IMR-90 (cell line): ENCODE results near the gene B4GALNT3. TPM values are rescaled to one million over a fixed set of nuclear protein-coding genes. Genes with fewer than 3 reads are reported as not detected.

Experiments used
- ATAC-seq: fragments of 200-7000 bp; cut with Tn5 transposase; 2 replicates; pipeline ENCODE4 v1.9.1; 2020; ENCODE audit warnings: low read depth, mild to moderate bottlenecking, moderate library complexity
- BruUV-seq: library from RNA; stranded (reverse); fragments of 400-500 nt; replicated peaks from 2 replicates; lab custom pipeline; 2021; lab: Mats Ljungman, UMichigan
- CTCF ChIA-PET: fragments of 300-600 bp; formaldehyde crosslinking; extraction: SDS; loops from one replicate; lab custom pipeline; 2021; ENCODE audit warnings: antibody characterized with exemption; lab: Yijun Ruan, JAX
- POLR2A ChIA-PET: fragments of 300-600 bp; sonication (Branson Sonifier 250); formaldehyde crosslinking; loops from one replicate; lab custom pipeline; 2022; ENCODE audit warnings: antibody characterized with exemption; ENCODE audit not compliant: unreplicated experiment; lab: Charles Lee
- DNase-seq: peaks from one replicate; pipeline ENCODE4 v3.0.0; 2013
- H2AFZ ChIP-seq: replicated peaks from 2 replicates; pipeline ENCODE3; 2013; ENCODE audit warnings: low read length, mild to moderate bottlenecking; ENCODE audit not compliant: poor library complexity
- H2AK5ac ChIP-seq: 2 replicates; pipeline ENCODE4 v1.6.1; 2013; ENCODE audit warnings: low read depth, low read length, inconsistent platforms
- H2AK9ac ChIP-seq: replicated peaks from 2 replicates; pipeline ENCODE3; 2013; ENCODE audit warnings: mild to moderate bottlenecking, low read depth, low read length, moderate library complexity; ENCODE audit not compliant: poor library complexity
- H2BK120ac ChIP-seq: 2 replicates; pipeline ENCODE4 v1.6.1; 2013; ENCODE audit warnings: low read depth, low read length, inconsistent platforms
- H2BK15ac ChIP-seq: 3 replicates; pipeline ENCODE4 v1.6.1; 2013; ENCODE audit warnings: low read depth, low read length, inconsistent platforms
- H2BK20ac ChIP-seq: 2 replicates; pipeline ENCODE4 v1.6.1; 2013; ENCODE audit warnings: low read depth, mild to moderate bottlenecking, inconsistent platforms, low read length, moderate library complexity
- H2BK5ac ChIP-seq: 2 replicates; pipeline ENCODE4 v1.6.1; 2013; ENCODE audit warnings: mild to moderate bottlenecking, low read depth, low read length, inconsistent platforms; ENCODE audit not compliant: poor library complexity, severe bottlenecking
- H3K14ac ChIP-seq: replicated peaks from 2 replicates; pipeline ENCODE4 v1.6.1; 2013; ENCODE audit warnings: low read depth, low read length, inconsistent platforms
- H3K18ac ChIP-seq: 2 replicates; pipeline ENCODE4 v1.6.1; 2013; ENCODE audit warnings: low read depth, low read length, control low read depth
- H3K23ac ChIP-seq: 2 replicates; pipeline ENCODE4 v1.6.1; 2013; ENCODE audit warnings: low read depth, low read length, inconsistent platforms
- H3K27ac ChIP-seq: 2 replicates; pipeline ENCODE4 v1.5.1; 2013; ENCODE audit warnings: mild to moderate bottlenecking, control low read depth, low read length; ENCODE audit not compliant: insufficient read depth
- H3K27me3 ChIP-seq: 2 replicates; pipeline ENCODE4 v1.6.1; 2013; ENCODE audit warnings: low read length; ENCODE audit not compliant: control insufficient read depth, insufficient read depth
- H3K36me3 ChIP-seq: 2 replicates; pipeline ENCODE4 v1.6.1; 2013; ENCODE audit warnings: low read length, mixed read lengths; ENCODE audit not compliant: control insufficient read depth, insufficient read depth
- H3K4ac ChIP-seq: 2 replicates; pipeline ENCODE4 v1.6.1; 2013; ENCODE audit warnings: low read depth, low read length, inconsistent platforms
- H3K4me1 ChIP-seq: 2 replicates; pipeline ENCODE4 v1.6.1; 2013; ENCODE audit warnings: low read length, mixed read lengths; ENCODE audit not compliant: control insufficient read depth, insufficient read depth
- H3K4me2 ChIP-seq: 2 replicates; pipeline ENCODE4 v1.6.1; 2013; ENCODE audit warnings: low read depth, mild to moderate bottlenecking, control low read depth, low read length, moderate library complexity
- H3K4me3 ChIP-seq: 2 replicates; pipeline ENCODE4 v1.5.1; 2013; ENCODE audit warnings: low read depth, mild to moderate bottlenecking, control low read depth, low read length, moderate library complexity; ENCODE audit not compliant: insufficient read depth
- H3K56ac ChIP-seq: 2 replicates; pipeline ENCODE4 v1.6.1; 2013; ENCODE audit warnings: low read length, inconsistent platforms; ENCODE audit not compliant: insufficient read depth; ENCODE audit errors: extremely low read depth
- H3K79me1 ChIP-seq, 2 experiments: 2 replicates each; pipeline ENCODE4 v1.6.1; 2013; ENCODE audit warnings: low read length in 2 of 2, inconsistent platforms in 1 of 2, low read depth in 1 of 2
- H3K9ac ChIP-seq: 2 replicates; pipeline ENCODE4 v1.6.1; 2013; ENCODE audit warnings: low read depth, low read length, control low read depth
- H3K9me1 ChIP-seq: 2 replicates; pipeline ENCODE4 v1.6.1; 2013; ENCODE audit warnings: low read length, inconsistent platforms; ENCODE audit not compliant: insufficient read depth
- H3K9me3 ChIP-seq: 2 replicates; pipeline ENCODE4 v1.6.1; 2013; ENCODE audit warnings: low read length; ENCODE audit not compliant: control insufficient read depth, insufficient read depth
- H4K20me1 ChIP-seq: 2 replicates; pipeline ENCODE4 v1.6.1; 2013; ENCODE audit warnings: low read length, inconsistent platforms; ENCODE audit not compliant: insufficient read depth
- H4K5ac ChIP-seq: 2 replicates; pipeline ENCODE4 v1.6.1; 2013; ENCODE audit warnings: mild to moderate bottlenecking, low read depth, low read length, control low read depth
- H4K8ac ChIP-seq, 2 experiments: 2 replicates each; pipeline ENCODE4 v1.6.1; 2013; ENCODE audit warnings: low read depth in 2 of 2, low read length in 2 of 2, control low read depth in 1 of 2, inconsistent platforms in 1 of 2
- H4K91ac ChIP-seq: 2 replicates; pipeline ENCODE4 v1.6.1; 2013; ENCODE audit warnings: low read depth, low read length, inconsistent platforms; ENCODE audit not compliant: insufficient read depth
- BHLHE40 ChIP-seq: fragments of 150-350 bp; IDR thresholded peaks from 2 replicates; pipeline ENCODE4 v1.6.1; 2016; ENCODE audit warnings: mild to moderate bottlenecking, low read depth, low read length
- CEBPB ChIP-seq: IDR thresholded peaks from 2 replicates; pipeline ENCODE4 v1.6.1; 2012; ENCODE audit warnings: low read depth, low read length, improper control_type of control experiment
- NFE2L2 ChIP-seq: fragments of 150-350 bp; IDR thresholded peaks from 2 replicates; pipeline ENCODE4 v1.6.1; 2016; ENCODE audit warnings: low read depth, mild to moderate bottlenecking, low read length
- WGBS, 2 experiments: methylation state at CpG; one replicate each; pipeline versions ENCODE4 v1.1.5 to v1.1.7; 2013; ENCODE audit warnings: missing lambda C conversion rate in 2 of 2; ENCODE audit not compliant: insufficient read length in 1 of 2; ENCODE audit errors: extremely low coverage in 2 of 2; 5-methylcytosine and 5-hydroxymethylcytosine counted together
- dilution Hi-C: fragments of 300-500 bp; cut with HindIII; formaldehyde crosslinking; loops from one replicate; pipeline ENCODE4 v1.14.3; 2018; ENCODE audit warnings: low sequenced_read_pairs; ENCODE audit not compliant: unreplicated experiment
- in situ Hi-C: fragments of 300-500 bp; cut with MboI; formaldehyde crosslinking; loops from 3 replicates; pipeline ENCODE4 v1.14.3; 2019; ENCODE audit warnings: low sequenced_read_pairs, inconsistent platforms, mixed read lengths
- intact Hi-C: fragments of 100-400 bp; cut with micrococcal nuclease; formaldehyde crosslinking; loops from 2 replicates; pipeline ENCODE4 v1.10.0; 2022
- polyA plus RNA-seq, 3 experiments: library from polyadenylated mRNA; depleted of rRNA; stranded (reverse); fragments of >200 nt; gene quantifications; 2 replicates each; pipeline ENCODE4 v1.2.3, GENCODE V29; 2012; ENCODE audit warnings: low replicate concordance in 1 of 3
- total RNA-seq: library from RNA; depleted of rRNA; stranded (reverse); fragments of >200 nt; gene quantifications from 2 replicates; pipeline ENCODE4 v1.2.3, GENCODE V29; 2012
- TF ChIP-seq, protein P1 (sequence below): fragments of 150-350 bp; IDR thresholded peaks from 2 replicates; pipeline ENCODE4 v1.6.1; 2017; ENCODE audit warnings: mild to moderate bottlenecking, antibody characterized with exemption, low read length, low read depth

The B4GALNT3 gene
- total and polyA plus RNA-seq, 2 of the 4 experiments (the other 2 are of a cell fraction), result not detected

DNA sequence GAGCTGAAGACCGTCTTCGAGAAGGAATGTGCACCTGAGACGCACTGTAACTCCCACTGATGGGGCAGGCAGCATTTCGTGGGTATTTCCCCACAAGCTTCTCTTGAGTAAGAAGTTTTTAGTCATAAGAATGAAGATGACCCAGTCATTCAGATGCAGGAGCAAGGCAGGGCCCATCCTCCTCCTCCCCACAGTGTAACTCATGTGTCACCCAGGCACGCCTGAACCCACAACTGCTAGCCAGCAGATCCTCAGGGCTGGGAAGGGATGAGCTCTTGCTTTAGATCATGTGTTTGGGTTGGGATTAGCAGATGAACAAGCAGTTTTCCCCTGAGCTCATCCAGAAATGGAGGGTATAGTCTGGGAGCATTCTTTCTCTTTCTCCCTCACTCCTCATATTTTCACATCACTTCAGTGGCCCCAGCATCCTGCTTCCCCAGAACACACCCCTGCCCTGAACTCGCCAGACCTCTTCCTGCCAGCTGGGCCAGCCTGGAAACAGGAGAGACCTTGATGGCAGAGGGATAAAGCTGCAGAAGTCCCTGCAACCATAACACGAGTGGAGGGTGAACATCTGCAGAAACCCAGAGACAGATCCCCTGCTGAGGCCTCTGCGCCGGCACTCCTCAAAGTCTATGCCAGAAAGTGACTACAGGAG, 73.3 kb downstream of the B4GALNT3 start:
- Histone ChIP-seq H4K8ac (no peak overlapping the region), H3K23ac (no peak overlapping the region), H2BK120ac (no peak overlapping the region), H3K9me3 (peaks cover 3% of the 10 kb centered on the region; the same call in 1 of the 2 replicates), H3K18ac (no peak overlapping the region), H2BK5ac (no peak overlapping the region), H3K14ac (no peak overlapping the region), H3K4me3 (no peak overlapping the region), H2AFZ (no peak overlapping the region), H3K36me3 (no peaks in the 10 kb centered on the region), H3K56ac (no peak overlapping the region), H3K27me3 (peaks cover 42% of the 10 kb centered on the region), H3K9ac (no peak overlapping the region), H3K4ac (no peak overlapping the region), H4K20me1 (no peaks in the 10 kb centered on the region), H3K9me1 (no peaks in the 10 kb centered on the region), H2BK20ac (no peak overlapping the region), H3K4me1 (peaks cover 4% of the 10 kb centered on the region; the same call in 1 of the 2 replicates), H4K5ac (no peak overlapping the region), H2BK15ac (no peak overlapping the region), H3K79me1 (no peaks in the 10 kb centered on the region), H3K4me2 (no peak overlapping the region), H2AK9ac (peak overlapping the region; percentile 66), H4K91ac (no peak overlapping the region), H3K27ac (no peak overlapping the region), H2AK5ac (no peak overlapping the region)
- peak; percentile 91 for ATAC-seq
- ChIA-PET CTCF (no interaction called here), POLR2A (no interaction called here)
- in situ Hi-C loops (no loop called here), intact Hi-C loops (no loop called here), dilution Hi-C loops (no loop called here)
- TF ChIP-seq NFE2L2, result peak; percentile 51; the same call in 1 of the 2 replicates
- no peak for TF ChIP-seq CEBPB
- TF ChIP-seq BHLHE40, result peak; percentile 56; the same call in 1 of the 2 replicates
- TF ChIP-seq, protein P1, sequence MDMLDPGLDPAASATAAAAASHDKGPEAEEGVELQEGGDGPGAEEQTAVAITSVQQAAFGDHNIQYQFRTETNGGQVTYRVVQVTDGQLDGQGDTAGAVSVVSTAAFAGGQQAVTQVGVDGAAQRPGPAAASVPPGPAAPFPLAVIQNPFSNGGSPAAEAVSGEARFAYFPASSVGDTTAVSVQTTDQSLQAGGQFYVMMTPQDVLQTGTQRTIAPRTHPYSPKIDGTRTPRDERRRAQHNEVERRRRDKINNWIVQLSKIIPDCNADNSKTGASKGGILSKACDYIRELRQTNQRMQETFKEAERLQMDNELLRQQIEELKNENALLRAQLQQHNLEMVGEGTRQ, result no peak
- no CpG with 5 or more reads among the region's 9 CpGs for WGBS, 2 experiments
- peak; percentile 64 for DNase-seq
- BruUV-seq, result no TSS peak
